ENCODE measurements around the gene CHKB.

CHKB gene

DNA sequence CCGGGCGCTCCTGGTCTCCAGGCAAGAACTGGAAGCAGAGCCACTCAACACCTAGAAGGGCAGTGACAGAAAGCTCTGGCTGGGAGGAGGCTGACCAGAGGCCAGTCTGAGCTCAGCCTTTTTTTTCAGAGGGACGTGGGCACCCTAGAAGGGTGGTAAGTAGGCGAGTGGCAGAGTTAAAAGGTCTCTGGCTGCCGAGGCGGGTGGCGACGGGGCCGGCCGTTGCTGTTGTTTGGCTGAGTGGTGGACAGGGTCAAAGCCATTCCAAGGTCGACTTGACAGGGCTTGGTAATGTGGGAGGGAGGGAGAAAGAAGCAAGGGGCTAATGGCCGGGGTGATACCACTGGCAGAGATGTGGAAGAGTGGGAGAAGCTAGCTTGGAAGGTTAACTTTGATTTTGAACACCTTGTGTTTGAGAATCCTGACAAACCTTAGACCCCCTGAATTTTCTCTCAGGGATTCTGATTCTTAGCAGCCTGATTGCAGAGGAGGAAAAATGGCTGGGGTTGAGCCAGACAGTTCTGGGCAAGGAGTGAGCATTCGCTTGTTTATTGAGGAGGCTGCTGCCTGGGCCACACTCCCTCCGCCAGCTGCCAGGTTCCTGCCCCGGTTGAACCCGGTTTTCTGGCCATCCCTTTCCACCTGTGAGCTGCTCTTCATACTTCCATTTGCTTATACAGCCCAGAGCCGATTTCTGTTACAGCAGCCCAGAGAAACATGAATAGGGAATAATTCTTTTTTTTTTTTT, 19.1 kb downstream of the CHKB start:
- H3K4me1 Mint-ChIP-seq = peaks cover 17% of the 10 kb centered on the region
- DNase-seq (no peak), ATAC-seq (no peak)
- no peaks in the 10 kb centered on the region for H3K9me3 Mint-ChIP-seq
- H3K4me3 Mint-ChIP-seq = peak overlapping the region; percentile 85
- H3K27ac Mint-ChIP-seq = no peak overlapping the region
- peaks cover 5% of the 10 kb centered on the region for H3K36me3 Mint-ChIP-seq (ENCODE audit: low read depth)
- H3K27me3 Mint-ChIP-seq = peaks cover 2% of the 10 kb centered on the region

GRCh38 chr22:50562523-50563412, 19.9 kb downstream of the CHKB start, which contains the start of gene SYCE3:
Gene SYCE3, minus strand, starts transcription at chr22:50562919. Its CDS starts 6,514 bp downstream, at chr22:50556405.
- peak; percentile 96 for ATAC-seq
- peak; percentile 100 for DNase-seq
- Mint-ChIP-seq H3K27me3 (peaks cover 2% of the 10 kb centered on the region), H3K9me3 (no peaks in the 10 kb centered on the region), H3K4me1 (peaks cover 17% of the 10 kb centered on the region), H3K36me3 (ENCODE audit: low read depth) (peaks cover 2% of the 10 kb centered on the region), H3K4me3 (peak within 1 kb of the TSS; percentile 85), H3K27ac (peak within 1 kb of the TSS; percentile 69)

DNA sequence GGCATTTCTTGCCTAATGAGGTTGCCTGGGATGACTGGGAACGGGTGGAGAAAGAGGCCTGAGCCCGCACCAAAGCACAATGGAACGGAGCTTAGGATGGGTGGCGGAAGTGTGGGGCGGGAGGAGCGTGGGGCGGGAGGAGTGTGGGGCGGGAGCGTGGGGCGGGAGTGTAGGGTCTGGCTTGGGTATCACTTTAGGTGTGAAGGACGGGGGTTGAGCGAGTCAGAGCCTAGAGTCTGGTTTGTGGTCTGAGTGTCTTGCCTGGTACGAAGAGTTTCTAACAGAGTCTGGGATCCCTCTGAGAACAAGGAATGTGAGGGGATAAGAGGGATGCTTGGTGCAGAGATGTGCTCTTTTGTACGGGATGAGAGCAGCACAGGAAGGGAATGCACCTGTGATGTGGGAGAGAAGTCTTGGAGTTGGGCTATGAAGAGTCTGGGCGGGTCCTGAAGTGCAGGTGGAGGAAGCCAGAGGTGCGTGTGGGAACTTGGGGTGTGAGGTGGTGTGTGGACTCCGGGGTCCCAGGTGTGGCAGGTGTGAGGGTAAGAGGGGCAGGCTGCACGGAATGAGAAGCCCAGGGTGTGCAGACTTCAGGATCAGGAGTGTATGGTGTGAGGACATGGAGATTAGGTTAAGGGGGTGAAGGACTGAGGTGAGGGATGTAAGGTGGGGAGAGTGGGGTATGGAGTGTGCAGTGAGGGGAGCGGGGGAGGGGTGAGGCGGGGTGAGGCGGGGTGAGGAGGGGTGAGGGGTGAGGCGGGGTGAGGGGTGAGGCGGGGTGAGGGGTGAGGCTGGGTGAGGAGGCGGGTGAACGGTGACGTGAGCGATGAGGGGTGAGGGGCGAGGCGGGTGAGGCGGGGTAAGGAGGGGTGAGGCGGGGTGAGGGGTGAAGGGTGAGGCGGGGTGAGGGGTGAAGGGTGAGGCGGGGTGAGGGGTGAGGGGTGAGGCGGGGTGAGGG, 21.0 kb downstream of the CHKB start:
- Mint-ChIP-seq H3K9me3 (no peaks in the 10 kb centered on the region), H3K27me3 (peaks cover 2% of the 10 kb centered on the region), H3K4me3 (peak overlapping the region; percentile 7), H3K27ac (peak overlapping the region; percentile 69), H3K36me3 (ENCODE audit: low read depth) (no peaks in the 10 kb centered on the region), H3K4me1 (peaks cover 17% of the 10 kb centered on the region)
- ATAC-seq = no peak
- no peak for DNase-seq

DNA sequence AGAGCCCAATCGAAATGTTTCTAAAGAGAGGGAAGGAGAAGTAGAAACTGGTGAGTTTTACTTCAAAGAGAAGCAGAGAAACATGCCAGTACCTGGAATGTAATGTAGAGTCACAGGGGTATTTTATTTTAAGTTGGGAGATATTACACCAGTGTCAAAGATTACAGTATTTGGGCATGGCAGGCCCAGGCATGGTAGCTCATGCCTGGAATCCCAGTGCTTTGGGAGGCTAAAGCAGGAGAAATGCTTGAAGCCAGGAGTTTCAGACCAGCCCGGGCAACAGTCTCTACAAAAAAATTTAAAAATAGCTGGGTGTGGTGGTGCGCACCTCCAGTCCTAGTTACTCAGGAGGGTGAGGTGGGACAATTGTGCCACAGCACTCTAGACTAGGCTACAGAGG, 22.6 kb downstream of the CHKB start:
- Mint-ChIP-seq H3K36me3 (ENCODE audit: low read depth) (no peaks in the 10 kb centered on the region), H3K4me3 (no peak overlapping the region), H3K27ac (no peak overlapping the region), H3K9me3 (no peaks in the 10 kb centered on the region), H3K27me3 (peaks cover 2% of the 10 kb centered on the region), H3K4me1 (peaks cover 17% of the 10 kb centered on the region)
- DNase-seq (no peak), ATAC-seq (no peak)

GRCh38 chr22:50556703-50557102, 25.9 kb downstream of the CHKB start:
- peaks cover 2% of the 10 kb centered on the region for H3K27me3 Mint-ChIP-seq
- peaks cover 7% of the 10 kb centered on the region for H3K4me1 Mint-ChIP-seq
- ATAC-seq = no peak
- DNase-seq = no peak
- no peaks in the 10 kb centered on the region for H3K9me3 Mint-ChIP-seq
- H3K27ac Mint-ChIP-seq = no peak overlapping the region
- no peak overlapping the region for H3K4me3 Mint-ChIP-seq
- H3K36me3 Mint-ChIP-seq (ENCODE audit: low read depth) = no peaks in the 10 kb centered on the region

GRCh38 chr22:50553310-50553709, 29.3 kb downstream of the CHKB start:
- ATAC-seq = no peak
- H3K4me1 Mint-ChIP-seq = peaks cover 14% of the 10 kb centered on the region
- no peaks in the 10 kb centered on the region for H3K36me3 Mint-ChIP-seq (ENCODE audit: low read depth)
- no peak overlapping the region for H3K27ac Mint-ChIP-seq
- H3K9me3 Mint-ChIP-seq = no peaks in the 10 kb centered on the region
- no peak overlapping the region for H3K4me3 Mint-ChIP-seq
- no peaks in the 10 kb centered on the region for H3K27me3 Mint-ChIP-seq
- no peak for DNase-seq

- ATAC-seq (no peak), DNase-seq (no peak)
- Mint-ChIP-seq H3K36me3 (ENCODE audit: low read depth) (no peaks in the 10 kb centered on the region), H3K9me3 (no peaks in the 10 kb centered on the region), H3K4me3 (no peak overlapping the region), H3K27ac (no peak overlapping the region), H3K4me1 (peaks cover 18% of the 10 kb centered on the region), H3K27me3 (no peaks in the 10 kb centered on the region)
Observed at GRCh38 chr22:50551160-50551752, 31.4 kb downstream of the CHKB start.

- DNase-seq = no peak
- peak overlapping the region; percentile 71 for H3K27ac Mint-ChIP-seq
- H3K4me1 Mint-ChIP-seq = peaks cover 27% of the 10 kb centered on the region
- H3K36me3 Mint-ChIP-seq (ENCODE audit: low read depth) = no peaks in the 10 kb centered on the region
- H3K9me3 Mint-ChIP-seq = no peaks in the 10 kb centered on the region
- no peaks in the 10 kb centered on the region for H3K27me3 Mint-ChIP-seq
- ATAC-seq = no peak
- peak overlapping the region; percentile 70 for H3K4me3 Mint-ChIP-seq
Observed at GRCh38 chr22:50550395-50550794, 32.3 kb downstream of the CHKB start.

DNA sequence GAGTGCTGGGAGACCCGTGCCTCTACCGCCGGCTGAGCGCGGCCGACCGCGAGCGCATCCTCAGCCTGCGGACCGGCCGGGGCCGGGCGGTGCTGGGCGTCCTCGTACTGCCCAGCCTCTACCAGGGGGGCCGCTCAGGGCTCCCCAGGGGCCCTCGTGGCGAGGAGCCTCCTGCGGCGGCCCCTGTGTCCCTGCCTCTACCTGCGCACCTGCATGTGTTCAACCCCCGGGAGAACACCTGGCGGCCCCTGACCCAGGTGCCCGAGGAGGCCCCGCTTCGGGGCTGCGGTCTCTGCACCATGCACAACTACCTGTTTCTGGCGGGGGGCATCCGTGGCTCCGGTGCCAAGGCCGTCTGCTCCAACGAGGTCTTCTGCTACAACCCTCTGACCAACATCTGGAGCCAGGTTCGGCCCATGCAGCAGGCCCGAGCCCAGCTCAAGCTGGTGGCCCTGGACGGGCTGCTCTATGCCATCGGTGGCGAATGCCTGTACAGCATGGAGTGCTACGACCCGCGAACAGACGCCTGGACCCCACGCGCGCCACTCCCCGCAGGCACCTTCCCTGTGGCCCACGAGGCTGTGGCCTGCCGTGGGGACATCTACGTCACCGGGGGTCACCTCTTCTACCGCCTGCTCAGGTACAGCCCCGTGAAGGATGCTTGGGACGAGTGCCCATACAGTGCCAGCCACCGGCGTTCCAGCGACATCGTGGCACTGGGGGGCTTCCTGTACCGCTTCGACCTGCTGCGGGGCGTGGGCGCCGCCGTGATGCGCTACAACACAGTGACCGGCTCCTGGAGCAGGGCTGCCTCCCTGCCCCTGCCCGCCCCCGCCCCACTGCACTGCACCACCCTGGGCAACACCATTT, 33.5 kb downstream of the CHKB start:
- peak overlapping the region; percentile 71 for H3K27ac Mint-ChIP-seq
- no peaks in the 10 kb centered on the region for H3K9me3 Mint-ChIP-seq
- ATAC-seq (peak; percentile 3), DNase-seq (no peak)
- no peaks in the 10 kb centered on the region for H3K27me3 Mint-ChIP-seq
- H3K4me3 Mint-ChIP-seq = peak overlapping the region; percentile 77
- no peaks in the 10 kb centered on the region for H3K36me3 Mint-ChIP-seq (ENCODE audit: low read depth)
- peaks cover 39% of the 10 kb centered on the region for H3K4me1 Mint-ChIP-seq

GRCh38 chr22:50548040-50548920, 34.4 kb downstream of the CHKB start:
- H3K27me3 Mint-ChIP-seq = no peaks in the 10 kb centered on the region
- no peaks in the 10 kb centered on the region for H3K36me3 Mint-ChIP-seq (ENCODE audit: low read depth)
- H3K4me3 Mint-ChIP-seq = peak overlapping the region; percentile 70
- peaks cover 43% of the 10 kb centered on the region for H3K4me1 Mint-ChIP-seq
- DNase-seq (peak; percentile 69), ATAC-seq (peak; percentile 18)
- H3K27ac Mint-ChIP-seq = peak overlapping the region; percentile 70
- no peaks in the 10 kb centered on the region for H3K9me3 Mint-ChIP-seq

GRCh38 chr22:50547263-50547985, 35.2 kb downstream of the CHKB start:
- Mint-ChIP-seq H3K4me3 (no peak overlapping the region), H3K4me1 (peaks cover 46% of the 10 kb centered on the region), H3K27me3 (no peaks in the 10 kb centered on the region), H3K36me3 (ENCODE audit: low read depth) (peaks cover 3% of the 10 kb centered on the region), H3K27ac (no peak overlapping the region), H3K9me3 (peaks cover 3% of the 10 kb centered on the region)
- ATAC-seq = no peak
- DNase-seq = no peak
